ENCODE results near the gene WBP2NL. TPM values are rescaled to one million over a fixed set of nuclear protein-coding genes. Genes with fewer than 3 reads are reported as not detected.

Gene WBP2NL
- polyA plus RNA-seq, 1 donor from 2014 or later = not detected

GRCh38 chr22:42066126-42066761 is 67.7 kb downstream of the WBP2NL start:
- H3K4me2 ChIP-seq (ENCODE audit: low read length) = no peak overlapping the region
- no peaks in the 10 kb centered on the region for H3F3A ChIP-seq (ENCODE audit: insufficient read depth, low read length, poor library complexity, severe bottlenecking)
- H3K9me2 ChIP-seq (ENCODE audit: insufficient read depth, low read length) = no peaks in the 10 kb centered on the region
- TF ChIP-seq EZH2 (IDR thresholded peaks at IDR 0.05; ENCODE audit: borderline replicate concordance, insufficient read depth, low read length, poor library complexity, severe bottlenecking) (no peak), RAD21 (conservative IDR thresholded peaks at IDR 0.05) (no peak)
- H3K36me3 ChIP-seq (ENCODE audit: insufficient read depth, low read length) = no peaks in the 10 kb centered on the region
- H3K9me3 ChIP-seq (ENCODE audit: low read length) = no peaks in the 10 kb centered on the region
- no peak overlapping the region for H3K4me3 ChIP-seq (ENCODE audit: low read length)
- no peak overlapping the region for H3K27ac ChIP-seq (ENCODE audit: low read length)
- H3K79me2 ChIP-seq (replicated peaks; ENCODE audit: insufficient read depth, low read length) = no peaks in the 10 kb centered on the region
- no peak overlapping the region for H3K9ac ChIP-seq (ENCODE audit: low read length)
- H2AFZ ChIP-seq (ENCODE audit: low read depth, low read length) = no peak overlapping the region
- no peaks in the 10 kb centered on the region for H4K20me1 ChIP-seq (ENCODE audit: insufficient read depth)
- H3K27me3 ChIP-seq (ENCODE audit: insufficient read depth, low read depth, low read length) = no peaks in the 10 kb centered on the region

GRCh38 chr22:42066937-42067336 is 68.3 kb downstream of the WBP2NL start:
- no peaks in the 10 kb centered on the region for H4K20me1 ChIP-seq (ENCODE audit: insufficient read depth)
- H2AFZ ChIP-seq (ENCODE audit: low read depth, low read length) = no peak overlapping the region
- no peak overlapping the region for H3K4me3 ChIP-seq (ENCODE audit: low read length)
- no peaks in the 10 kb centered on the region for H3K27me3 ChIP-seq (ENCODE audit: insufficient read depth, low read depth, low read length)
- H3K9me3 ChIP-seq (ENCODE audit: low read length) = no peaks in the 10 kb centered on the region
- TF ChIP-seq RAD21 (conservative IDR thresholded peaks at IDR 0.05) (no peak), EZH2 (IDR thresholded peaks at IDR 0.05; ENCODE audit: borderline replicate concordance, insufficient read depth, low read length, poor library complexity, severe bottlenecking) (no peak), TAF1 (IDR thresholded peaks at IDR 0.05; ENCODE audit: low read depth) (no peak), MXI1 (conservative IDR thresholded peaks at IDR 0.05; ENCODE audit: poor library complexity, severe bottlenecking) (no peak), EP300 (conservative IDR thresholded peaks at IDR 0.05; ENCODE audit: poor library complexity, severe bottlenecking) (no peak), SMC3 (conservative IDR thresholded peaks at IDR 0.05; ENCODE audit: poor library complexity) (no peak), REST (IDR thresholded peaks at IDR 0.05; ENCODE audit: borderline replicate concordance) (no peak), CTCF (IDR thresholded peaks at IDR 0.05; ENCODE audit: poor library complexity, severe bottlenecking) (no peak), POLR2AphosphoS5 (IDR thresholded peaks at IDR 0.05) (no peak)
- H3K79me2 ChIP-seq (replicated peaks; ENCODE audit: insufficient read depth, low read length) = no peaks in the 10 kb centered on the region
- H3K27ac ChIP-seq (ENCODE audit: low read length) = no peak overlapping the region
- H3F3A ChIP-seq (ENCODE audit: insufficient read depth, low read length, poor library complexity, severe bottlenecking) = no peaks in the 10 kb centered on the region
- no peaks in the 10 kb centered on the region for H3K9me2 ChIP-seq (ENCODE audit: insufficient read depth, low read length)
- H3K4me2 ChIP-seq (ENCODE audit: low read length) = no peak overlapping the region
- H3K36me3 ChIP-seq (ENCODE audit: insufficient read depth, low read length) = no peaks in the 10 kb centered on the region
- no peak overlapping the region for H3K9ac ChIP-seq (ENCODE audit: low read length)
